GM23248 (cell line): Measurements from ENCODE around the gene PDGFB. TPM values are rescaled to one million over a fixed set of nuclear protein-coding genes. Genes with fewer than 3 reads are reported as not detected.

ENCODE experiments used
- DNase-seq: peaks from one replicate; pipeline ENCODE4 v3.0.0-alpha.2; 2015
- H2AFZ ChIP-seq: fragments of 200-600 bp; sonication (generic); 2 replicates; pipeline ENCODE4 v1.6.1; 2016; ENCODE audit warnings: antibody characterized with exemption
- H3F3A ChIP-seq: fragments of 200-600 bp; sonication (generic); 2 replicates; pipeline ENCODE4 v1.6.1; 2016; ENCODE audit warnings: mild to moderate bottlenecking, antibody characterized with exemption, mixed run types; ENCODE audit not compliant: insufficient read depth
- H3K27ac ChIP-seq: fragments of 200-600 bp; sonication (generic); 2 replicates; pipeline ENCODE4 v1.5.1; 2016; ENCODE audit warnings: mild to moderate bottlenecking
- H3K27me3 ChIP-seq: fragments of 200-600 bp; sonication (generic); replicated peaks from 2 replicates; pipeline ENCODE4 v1.6.1; 2016; ENCODE audit warnings: mild to moderate bottlenecking; ENCODE audit not compliant: insufficient read depth
- H3K36me3 ChIP-seq: fragments of 200-600 bp; sonication (generic); 2 replicates; pipeline ENCODE4 v1.6.1; 2016; ENCODE audit warnings: low read depth, mild to moderate bottlenecking
- H3K4me1 ChIP-seq: fragments of 200-600 bp; sonication (generic); 2 replicates; pipeline ENCODE4 v1.6.1; 2016; ENCODE audit warnings: mild to moderate bottlenecking; ENCODE audit not compliant: insufficient read depth
- H3K4me2 ChIP-seq: fragments of 200-600 bp; sonication (generic); one replicate; pipeline ENCODE4 v1.6.1; 2016; ENCODE audit warnings: mild to moderate bottlenecking; ENCODE audit not compliant: unreplicated experiment
- H3K4me3 ChIP-seq: fragments of 200-600 bp; sonication (generic); 2 replicates; pipeline ENCODE4 v1.5.1; 2016; ENCODE audit warnings: mild to moderate bottlenecking
- H3K79me2 ChIP-seq: fragments of 200-600 bp; sonication (generic); 2 replicates; pipeline ENCODE4 v1.6.1; 2016; ENCODE audit warnings: mild to moderate bottlenecking; ENCODE audit not compliant: insufficient read depth
- H3K9ac ChIP-seq: fragments of 200-600 bp; sonication (generic); 2 replicates; pipeline ENCODE4 v1.6.1; 2016; ENCODE audit warnings: mild to moderate bottlenecking
- H3K9me2 ChIP-seq: fragments of 200-600 bp; sonication (generic); 2 replicates; pipeline ENCODE4 v1.6.1; 2016; ENCODE audit warnings: mixed run types, mild to moderate bottlenecking, moderate library complexity; ENCODE audit not compliant: insufficient read depth
- H3K9me3 ChIP-seq: fragments of 200-600 bp; sonication (generic); one replicate; pipeline ENCODE4 v1.6.1; 2017; ENCODE audit warnings: low read depth
- H4K20me1 ChIP-seq: fragments of 200-600 bp; sonication (generic); 2 replicates; pipeline ENCODE4 v1.6.0; 2016; ENCODE audit not compliant: insufficient read depth
- EZH2 ChIP-seq: fragments of 200-600 bp; sonication (generic); IDR thresholded peaks from 2 replicates; pipeline ENCODE4 v1.6.1; 2018; ENCODE audit warnings: antibody characterized with exemption, mild to moderate bottlenecking; ENCODE audit not compliant: insufficient read depth, poor library complexity, severe bottlenecking
- EZH2phosphoT487 ChIP-seq: fragments of 200-600 bp; sonication (generic); IDR thresholded peaks from 2 replicates; pipeline ENCODE4 v1.6.1; 2018; ENCODE audit warnings: antibody characterized with exemption, moderate library complexity, mild to moderate bottlenecking, low read depth; ENCODE audit not compliant: insufficient read depth
- WGBS, 2 experiments: methylation state at CpG; one replicate each; pipeline ENCODE4 v1.1.6; 2015 to 2017; ENCODE audit warnings: low lambda C conversion rate in 2 of 2, low coverage in 1 of 2; ENCODE audit errors: missing lambda C conversion rate in 2 of 2; 5-methylcytosine and 5-hydroxymethylcytosine counted together
- in situ Hi-C: fragments of 300-500 bp; cut with MboI; formaldehyde crosslinking; loops from 2 replicates; pipeline ENCODE4 v1.15.0; 2020
- polyA plus RNA-seq: library from polyadenylated mRNA; unstranded; fragments of >200 nt; fragmentation: Nextera tagmentation; extraction: Ambion mirVana; gene quantifications from 2 replicates; pipeline ENCODE4 v1.2.1, GENCODE V29; 2016
- total RNA-seq: library from RNA; depleted of rRNA; stranded (reverse); fragments of >200 nt; shearing (Covaris generic); gene quantifications from 2 replicates; pipeline ENCODE4 v1.2.3, GENCODE V29; 2014

PDGFB gene
- total and polyA plus RNA-seq, 2 experiments from 2014 or later, result 0.14 TPM; not detected in 1

DNA sequence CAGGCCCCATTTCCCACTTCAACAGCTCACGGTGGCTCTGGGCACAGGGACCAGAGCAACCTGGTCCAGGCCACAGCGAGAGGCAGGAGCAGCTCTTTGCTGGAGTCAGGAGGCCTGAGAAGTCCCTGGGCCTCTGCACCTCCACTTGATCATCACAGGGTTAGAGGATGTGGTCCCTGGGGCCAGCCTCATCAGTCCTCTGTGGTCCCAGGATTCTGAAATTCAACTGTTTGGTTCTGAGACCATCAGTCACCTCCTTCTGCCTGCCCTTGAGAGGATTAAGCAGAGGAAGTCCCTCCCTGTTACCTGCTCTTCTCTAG lies 67.4 kb downstream of the PDGFB start:
- peaks cover 48% of the 10 kb centered on the region for H3K4me1 ChIP-seq
- no peak overlapping the region for H2AFZ ChIP-seq
- no peak overlapping the region for H3K9ac ChIP-seq
- H3K9me2 ChIP-seq, result no peaks in the 10 kb centered on the region
- H4K20me1 ChIP-seq, result no peaks in the 10 kb centered on the region
- H3K4me2 ChIP-seq, result no peak overlapping the region
- no peaks in the 10 kb centered on the region for H3K27me3 ChIP-seq
- 61% methylated on average over 2 of the region's 2 CpGs for WGBS, 2 experiments
- H3K36me3 ChIP-seq, result no peaks in the 10 kb centered on the region
- peak; percentile 19 for DNase-seq
- no peaks in the 10 kb centered on the region for H3K79me2 ChIP-seq
- no peak overlapping the region for H3K4me3 ChIP-seq
- peaks cover 23% of the 10 kb centered on the region for H3F3A ChIP-seq
- no peak for TF ChIP-seq EZH2phosphoT487
- TF ChIP-seq EZH2, result no peak
- in situ Hi-C loops, result loop anchor here (5.0 kb wide), 1 partner anchor 130 kb away; no protein-coding TSS in a partner anchor
- no peaks in the 10 kb centered on the region for H3K9me3 ChIP-seq
- no peak overlapping the region for H3K27ac ChIP-seq

GRCh38 chr22:39176714-39177455 lies 67.9 kb downstream of the PDGFB start:
- Histone ChIP-seq H3K27ac (no peak overlapping the region), H2AFZ (no peak overlapping the region), H3K36me3 (no peaks in the 10 kb centered on the region), H3F3A (peaks cover 23% of the 10 kb centered on the region), H3K9ac (no peak overlapping the region), H3K4me1 (peaks cover 48% of the 10 kb centered on the region), H3K9me3 (no peaks in the 10 kb centered on the region), H3K27me3 (no peaks in the 10 kb centered on the region), H3K79me2 (no peaks in the 10 kb centered on the region), H3K9me2 (no peaks in the 10 kb centered on the region), H3K4me3 (no peak overlapping the region), H3K4me2 (no peak overlapping the region), H4K20me1 (no peaks in the 10 kb centered on the region)
- peak; percentile 27 for DNase-seq
- WGBS, 2 experiments, result 71 to 91% methylated on average over 10 to 14 of the region's 14 CpGs
- in situ Hi-C loops, result loop anchor here (5.0 kb wide), 1 partner anchor 130 kb away; no protein-coding TSS in a partner anchor
- no peak for TF ChIP-seq EZH2
- TF ChIP-seq EZH2phosphoT487, result no peak

DNA sequence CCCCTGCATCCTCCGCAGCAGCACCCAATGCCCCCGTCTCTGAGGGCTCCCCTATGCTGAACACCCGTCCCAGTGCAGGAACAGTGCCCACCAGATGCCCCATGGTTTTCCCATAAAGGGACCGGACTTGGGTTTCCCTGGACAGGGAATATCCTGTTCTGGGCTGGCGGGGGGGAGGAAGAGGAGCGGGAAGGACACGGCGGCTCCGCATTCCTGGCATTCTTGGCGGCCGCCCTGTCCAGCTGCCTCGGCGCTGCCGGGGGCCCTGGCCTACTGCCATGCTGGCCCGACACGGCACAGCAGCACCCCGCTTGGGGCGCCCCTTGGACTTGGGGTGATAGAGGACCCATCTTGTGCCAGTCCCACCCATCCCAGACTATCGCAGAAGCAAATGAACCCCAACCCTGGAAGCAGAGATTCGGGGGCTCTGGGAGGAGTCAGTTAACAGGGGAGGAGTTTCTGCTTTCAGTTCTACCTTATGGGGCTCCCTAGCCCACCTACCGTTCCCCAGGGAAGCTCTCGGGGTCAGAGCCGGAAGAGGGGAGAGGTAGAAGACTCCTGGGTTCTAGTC lies 68.6 kb downstream of the PDGFB start:
- H3K27ac ChIP-seq, result peak overlapping the region; percentile 3; the same call in 1 of the 2 replicates
- H3K4me1 ChIP-seq, result peaks cover 48% of the 10 kb centered on the region
- no peaks in the 10 kb centered on the region for H3K9me3 ChIP-seq
- peak; percentile 68 for DNase-seq
- H3K4me3 ChIP-seq, result no peak overlapping the region
- H3K4me2 ChIP-seq, result no peak overlapping the region
- H4K20me1 ChIP-seq, result no peaks in the 10 kb centered on the region
- H3F3A ChIP-seq, result peaks cover 23% of the 10 kb centered on the region
- H3K79me2 ChIP-seq, result no peaks in the 10 kb centered on the region
- H3K27me3 ChIP-seq, result no peaks in the 10 kb centered on the region
- in situ Hi-C loops, result loop anchor here (5.0 kb wide), 1 partner anchor 131 kb away; no protein-coding TSS in a partner anchor
- TF ChIP-seq EZH2, result no peak
- H3K9me2 ChIP-seq, result no peaks in the 10 kb centered on the region
- no peak overlapping the region for H2AFZ ChIP-seq
- H3K36me3 ChIP-seq, result no peaks in the 10 kb centered on the region
- H3K9ac ChIP-seq, result no peak overlapping the region
- 16% methylated on average over 23 of the region's 23 CpGs for WGBS, 2 experiments

DNA sequence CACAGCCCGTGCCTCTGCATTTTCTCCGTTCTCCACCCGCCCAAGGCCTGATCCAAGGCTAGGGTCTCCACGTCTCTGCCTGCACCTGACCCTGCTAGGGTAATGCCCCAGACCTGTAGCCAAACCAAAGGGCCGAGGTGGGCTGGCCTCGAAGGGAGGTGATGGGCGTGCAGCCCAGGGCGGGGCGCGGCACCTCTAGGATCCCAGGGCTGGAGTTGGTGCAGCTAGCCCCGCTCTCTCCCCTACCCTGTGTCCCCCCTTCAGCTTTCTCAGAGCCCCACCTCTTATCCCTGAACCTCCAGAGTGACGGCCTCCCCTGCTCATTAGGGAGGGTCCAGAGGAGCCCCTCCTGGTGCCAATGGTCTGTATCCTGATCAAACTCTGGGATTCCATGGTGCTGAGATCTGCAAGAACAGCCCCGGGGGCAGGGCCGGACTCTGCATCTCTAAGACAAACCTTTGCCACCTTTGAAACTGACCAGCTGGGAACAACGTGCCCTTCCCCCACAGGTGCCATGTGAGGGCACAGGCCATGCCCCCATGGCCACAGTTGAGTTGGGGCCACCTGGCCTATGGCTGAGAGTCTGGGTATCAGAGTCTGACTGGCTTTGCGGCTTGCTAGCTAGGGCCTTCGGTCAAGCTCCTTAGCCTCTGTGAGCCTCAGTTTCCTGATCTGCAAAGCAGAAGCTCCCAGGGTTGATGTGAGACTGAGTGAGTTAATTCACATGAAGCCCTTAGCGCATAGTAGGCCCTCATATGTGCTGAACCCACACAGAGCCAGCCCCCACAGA lies 69.2 kb downstream of the PDGFB start:
- Histone ChIP-seq H3K27ac (peak overlapping the region; percentile 50), H3K9me2 (no peaks in the 10 kb centered on the region), H3K9ac (no peak overlapping the region), H3K27me3 (no peaks in the 10 kb centered on the region), H3K36me3 (no peaks in the 10 kb centered on the region), H3K9me3 (no peaks in the 10 kb centered on the region), H3K79me2 (no peaks in the 10 kb centered on the region), H3F3A (peaks cover 23% of the 10 kb centered on the region), H3K4me2 (peak overlapping the region; percentile 42), H3K4me1 (peaks cover 48% of the 10 kb centered on the region), H3K4me3 (no peak overlapping the region), H2AFZ (no peak overlapping the region), H4K20me1 (no peaks in the 10 kb centered on the region)
- in situ Hi-C loops, result loop anchor here (5.0 kb wide), 1 partner anchor 132 kb away; no protein-coding TSS in a partner anchor
- TF ChIP-seq EZH2phosphoT487 (no peak), EZH2 (no peak)
- 87 to 91% methylated on average over 17 to 18 of the region's 18 CpGs for WGBS, 2 experiments
- peak; percentile 22 for DNase-seq
